GM21619 (cell line): ENCODE measurements around the gene WDR81.
"Not testable (repeated sequence)": the region's sequence is repeated elsewhere in the genome, so short reads cannot be mapped to it uniquely, and the experiment has no call there.

ENCODE experiments used
- ATAC-seq: cut with Tn5 transposase; IDR thresholded peaks from one replicate; pipeline ENCODE4 v1.9.1; 2021; ENCODE audit not compliant: unreplicated experiment

WDR81 gene

GRCh38 chr17:1724351-1724868 is at the start of gene WDR81:
WDR81 (plus strand) TSS chr17:1724704; CDS start chr17:1724960, 256 bp downstream.
- ATAC-seq: peak; percentile 41

GRCh38 chr17:1676401-1676800 is 48.1 kb upstream of the WDR81 start:
- no peak for ATAC-seq

- ATAC-seq: no peak
Observed at GRCh38 chr17:1683459-1683858, 41.0 kb upstream of the WDR81 start.

- ATAC-seq: peak; percentile 94
Observed at GRCh38 chr17:1684378-1685189, 39.9 kb upstream of the WDR81 start, which contains the start of gene PRPF8. PRPF8 (minus strand) TSS chr17:1684867; CDS start chr17:1684571, 296 bp downstream.

GRCh38 chr17:1686086-1686485 is 38.4 kb upstream of the WDR81 start:
- ATAC-seq: no peak

DNA sequence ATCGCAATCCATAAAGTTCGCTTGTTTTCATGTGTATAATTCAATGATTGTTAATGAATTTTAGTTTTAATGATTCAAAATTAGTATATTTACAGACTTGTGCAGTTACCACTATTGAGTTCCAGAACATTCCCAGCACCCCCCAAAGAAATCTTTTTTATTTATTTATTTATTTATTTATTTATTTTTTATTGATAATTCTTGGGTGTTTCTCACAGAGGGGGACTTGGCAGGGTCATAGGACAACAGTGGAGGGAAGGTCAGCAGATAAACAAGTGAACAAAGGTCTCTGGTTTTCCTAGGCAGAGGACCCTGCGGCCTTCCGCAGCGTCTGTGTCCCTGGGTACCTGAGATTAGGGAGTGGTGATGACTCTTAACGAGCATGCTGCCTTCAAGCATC is 36.1 kb upstream of the WDR81 start:
- ATAC-seq: not testable (repeated sequence)

- no peak for ATAC-seq
Observed at GRCh38 chr17:1690544-1691221, 33.8 kb upstream of the WDR81 start.

- ATAC-seq: no peak
Observed at GRCh38 chr17:1693339-1693738, 31.2 kb upstream of the WDR81 start.

GRCh38 chr17:1695365-1695764 is 29.1 kb upstream of the WDR81 start:
- no peak for ATAC-seq

DNA sequence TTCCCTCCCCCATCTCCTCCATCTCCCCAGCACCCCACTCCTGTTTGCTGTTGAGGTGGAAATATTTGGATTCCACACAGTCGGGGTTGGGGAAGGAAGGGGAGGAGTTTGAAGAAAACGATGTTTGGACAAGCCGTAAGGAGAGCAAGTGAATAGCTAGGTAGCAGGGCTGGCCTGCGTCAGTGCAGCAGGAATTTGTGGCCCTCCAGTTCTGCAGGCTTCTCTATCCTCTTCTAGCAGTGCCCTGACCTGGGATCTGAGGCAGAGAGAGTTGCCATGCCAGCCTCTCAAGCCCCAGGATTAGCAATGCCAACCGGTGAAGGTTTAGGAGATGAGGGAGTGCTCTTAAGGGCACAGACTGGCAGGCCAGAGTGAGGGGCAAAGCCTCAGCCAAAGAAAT is 26.8 kb upstream of the WDR81 start:
- ATAC-seq: no peak

DNA sequence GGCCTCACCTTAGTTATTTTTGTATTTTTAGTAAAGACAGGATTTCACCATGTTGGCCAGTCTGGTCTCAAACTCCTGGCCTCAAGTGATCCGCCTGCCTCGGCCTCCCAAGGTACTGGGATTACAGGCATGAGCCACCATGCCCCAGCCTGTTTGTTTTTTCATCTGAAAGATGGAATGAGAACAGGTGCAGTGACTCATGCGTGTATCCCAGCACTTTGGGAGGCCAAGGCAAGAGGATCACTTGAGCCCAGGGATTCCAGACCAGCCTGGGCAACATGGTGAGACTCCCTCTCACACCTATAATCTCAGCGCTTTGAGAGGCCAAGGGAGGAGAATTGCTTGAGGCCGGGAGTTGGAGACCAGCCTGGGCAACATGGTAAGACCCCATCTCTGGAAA is 24.6 kb upstream of the WDR81 start:
- not testable (repeated sequence) for ATAC-seq

DNA sequence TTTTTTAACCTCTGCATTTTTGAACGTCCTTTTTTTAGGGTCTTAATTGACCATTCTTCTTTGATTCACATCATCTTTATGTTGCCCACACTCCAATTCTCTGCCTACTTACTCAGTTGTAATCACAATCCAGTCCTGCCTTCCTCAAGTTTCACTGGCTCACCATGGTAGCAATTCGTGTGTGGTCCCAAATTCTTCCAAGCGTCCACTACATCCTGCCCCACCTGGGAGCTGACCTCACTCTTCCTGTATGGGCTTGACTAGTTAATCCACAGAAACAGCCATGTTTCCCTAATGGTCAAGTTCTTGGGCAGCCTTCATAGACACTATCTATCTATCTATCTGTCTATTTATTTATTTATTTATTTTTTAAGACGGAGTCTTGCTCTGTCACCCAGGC is 21.4 kb upstream of the WDR81 start:
- ATAC-seq: no peak

GRCh38 chr17:1705004-1705403 is 19.5 kb upstream of the WDR81 start:
- no peak for ATAC-seq

DNA sequence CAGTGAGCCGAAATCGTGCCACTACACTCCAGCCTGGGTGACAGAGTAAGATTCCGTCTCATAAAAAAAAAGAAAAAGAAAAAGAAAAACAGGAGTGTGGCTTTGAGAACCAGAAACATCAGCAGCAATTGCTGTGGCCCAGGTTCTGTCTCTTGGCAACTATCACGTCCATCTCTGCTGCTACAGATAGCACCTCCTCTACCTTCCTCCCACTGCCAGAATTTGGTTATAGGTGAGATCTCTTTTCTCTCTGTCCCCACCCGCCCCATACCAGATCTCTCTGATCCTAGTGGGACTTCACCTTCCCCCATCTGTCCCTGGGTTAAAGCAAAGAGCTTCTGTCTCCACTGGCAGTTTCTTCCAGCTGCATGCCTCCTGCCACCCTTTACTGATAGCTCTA is 17.4 kb upstream of the WDR81 start:
- ATAC-seq: no peak

GRCh38 chr17:1708791-1709346 is 15.6 kb upstream of the WDR81 start:
- ATAC-seq: not testable (repeated sequence)

DNA sequence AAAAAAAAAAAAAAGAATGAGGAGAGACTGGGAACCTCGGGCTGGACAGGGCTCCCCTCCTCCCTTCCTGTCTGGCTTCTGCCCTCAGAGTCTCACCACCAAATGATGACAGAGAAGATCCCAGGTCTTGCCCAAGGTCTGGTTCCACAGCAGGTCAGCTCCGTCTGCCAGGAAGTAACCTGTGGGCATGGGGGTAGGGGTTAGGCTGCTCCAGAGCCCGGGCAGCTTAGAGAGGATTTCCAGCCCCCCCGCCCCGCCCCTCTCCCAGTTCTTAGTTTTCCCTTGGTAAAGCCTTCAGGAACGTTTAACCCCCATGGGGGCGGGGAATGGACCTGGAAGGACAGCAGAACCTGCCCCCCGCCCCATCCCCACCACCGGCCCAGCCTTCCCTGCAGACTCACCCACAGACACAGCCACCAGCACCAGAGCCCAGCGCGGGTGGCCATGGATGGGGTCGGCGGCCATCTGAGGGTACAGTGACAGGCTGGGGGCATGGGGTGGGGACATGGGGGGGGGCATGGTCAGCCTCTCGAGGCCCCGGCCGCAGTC is 15.0 kb upstream of the WDR81 start:
- ATAC-seq: no peak

DNA sequence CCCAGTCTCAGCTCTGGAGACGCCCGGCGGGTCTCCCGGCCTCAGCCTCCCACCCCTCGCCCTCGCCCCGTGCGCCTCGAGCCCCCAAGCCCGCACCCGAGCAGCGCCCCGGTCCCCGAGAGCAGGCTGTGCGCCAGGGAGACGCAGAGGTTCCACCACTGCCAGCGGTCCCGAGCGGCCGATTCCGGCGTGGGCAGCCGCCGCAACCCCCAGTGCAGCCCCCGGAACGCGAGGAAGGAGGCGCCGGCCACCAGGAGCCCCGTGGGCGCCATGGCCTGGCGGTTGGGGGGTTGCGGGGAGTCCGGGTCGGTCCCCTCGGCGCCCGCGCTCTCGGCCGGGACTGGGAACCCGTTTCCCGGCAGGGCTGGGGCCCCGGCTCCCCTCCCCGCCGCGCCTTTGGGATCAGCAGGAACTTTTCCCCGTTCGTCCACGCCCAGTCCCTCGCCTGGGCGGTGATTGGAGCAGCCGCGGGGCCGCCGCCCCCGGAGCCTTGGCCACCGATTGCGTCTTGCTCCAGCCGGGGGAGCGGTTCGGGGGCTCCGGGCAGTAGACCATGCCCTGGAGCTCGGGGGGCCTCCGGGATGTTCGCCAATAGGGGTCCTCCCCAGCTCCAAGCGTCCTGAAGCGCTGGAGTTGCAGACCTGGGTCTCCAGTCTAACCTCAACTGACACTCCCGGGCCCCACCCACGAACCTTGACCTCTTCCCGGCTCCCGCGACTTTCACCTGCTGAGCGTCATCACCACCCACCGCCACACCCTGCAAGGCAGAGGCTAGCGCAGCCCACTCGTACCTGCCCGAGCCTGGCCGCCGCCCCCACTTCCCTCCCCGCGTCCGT is 14.3 kb upstream of the WDR81 start, which contains the start of gene TLCD2:
TLCD2 (minus strand) TSS at position 407 of the 836 bp plus-strand sequence; CDS start at position 272, 135 bp downstream.
- ATAC-seq: no peak

- ATAC-seq: no peak
Observed at GRCh38 chr17:1710807-1711553, 13.5 kb upstream of the WDR81 start.

- ATAC-seq: no peak
Observed at GRCh38 chr17:1711804-1712203, 12.7 kb upstream of the WDR81 start.

DNA sequence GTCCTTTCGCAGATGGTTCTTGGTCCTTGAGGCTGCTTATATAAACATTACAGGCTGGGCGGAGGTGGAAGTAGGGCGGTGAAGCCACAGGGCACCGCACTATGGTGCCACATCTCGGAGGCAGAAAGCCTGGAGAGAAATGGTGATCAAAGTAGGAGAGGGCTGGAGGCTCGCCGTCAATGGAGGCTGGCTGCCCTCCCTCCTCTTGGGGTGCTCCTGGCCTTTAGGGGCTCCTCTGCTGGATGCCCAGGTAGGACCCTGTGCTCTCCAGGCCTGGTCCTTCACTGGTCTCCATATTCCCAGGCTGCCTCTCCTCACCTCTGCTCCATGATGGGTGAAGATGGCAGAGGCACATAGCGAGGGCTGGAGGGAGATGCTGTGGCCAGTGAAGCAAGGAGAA is 12.2 kb upstream of the WDR81 start:
- no peak for ATAC-seq
